ENCODE measurements around the gene IQCN.
A peak's percentile ranks its signal among the peaks of the same experiment; 100 is the strongest.
"Not testable (repeated sequence)": the region's sequence is repeated elsewhere in the genome, so short reads cannot be mapped to it uniquely, and the experiment has no call there.

Gene IQCN

DNA sequence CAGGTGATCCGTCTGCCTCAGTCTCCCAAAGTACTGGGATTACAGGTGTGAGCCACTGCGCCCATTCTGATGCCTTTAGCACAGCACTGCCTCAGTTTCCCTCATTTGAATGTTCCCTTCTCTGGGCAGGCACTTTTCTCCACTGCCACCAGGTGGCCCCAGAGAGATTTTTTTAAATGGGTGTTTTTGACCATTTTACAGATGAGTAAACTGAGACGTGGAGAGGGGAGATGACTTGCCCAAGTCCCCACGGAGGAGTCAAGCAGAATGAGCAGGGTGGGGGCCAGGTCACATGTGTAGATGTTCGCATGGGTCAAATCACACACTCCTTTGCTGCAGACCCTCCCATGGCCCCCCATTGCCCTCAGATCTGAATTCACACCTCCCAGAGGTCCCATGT is 44.8 kb downstream of the IQCN start:
- no peak for DNase-seq

DNA sequence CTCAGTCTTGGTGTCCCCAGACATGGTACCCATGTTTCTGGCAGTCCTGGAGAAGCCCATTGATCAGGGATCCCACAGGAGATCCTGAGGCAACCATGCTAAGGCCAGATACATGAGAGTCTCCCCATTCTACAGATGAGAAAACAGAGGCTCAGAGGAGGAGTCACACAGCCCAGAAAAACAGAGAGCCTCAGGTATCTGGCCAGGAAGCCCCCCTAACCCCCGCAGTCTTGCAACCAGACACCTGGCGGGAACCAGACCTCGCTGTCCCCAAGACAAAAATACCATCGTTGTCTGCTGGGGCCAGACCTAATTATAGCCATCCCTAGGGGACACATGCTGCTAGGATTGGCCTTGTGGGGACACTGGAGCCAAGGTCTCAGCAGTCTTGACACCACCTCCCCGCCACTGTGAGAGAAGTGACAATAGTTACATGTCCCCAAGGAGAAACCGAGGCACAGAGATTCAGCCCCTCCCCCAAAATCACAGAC is 46.4 kb downstream of the IQCN start:
- no peak for DNase-seq

DNA sequence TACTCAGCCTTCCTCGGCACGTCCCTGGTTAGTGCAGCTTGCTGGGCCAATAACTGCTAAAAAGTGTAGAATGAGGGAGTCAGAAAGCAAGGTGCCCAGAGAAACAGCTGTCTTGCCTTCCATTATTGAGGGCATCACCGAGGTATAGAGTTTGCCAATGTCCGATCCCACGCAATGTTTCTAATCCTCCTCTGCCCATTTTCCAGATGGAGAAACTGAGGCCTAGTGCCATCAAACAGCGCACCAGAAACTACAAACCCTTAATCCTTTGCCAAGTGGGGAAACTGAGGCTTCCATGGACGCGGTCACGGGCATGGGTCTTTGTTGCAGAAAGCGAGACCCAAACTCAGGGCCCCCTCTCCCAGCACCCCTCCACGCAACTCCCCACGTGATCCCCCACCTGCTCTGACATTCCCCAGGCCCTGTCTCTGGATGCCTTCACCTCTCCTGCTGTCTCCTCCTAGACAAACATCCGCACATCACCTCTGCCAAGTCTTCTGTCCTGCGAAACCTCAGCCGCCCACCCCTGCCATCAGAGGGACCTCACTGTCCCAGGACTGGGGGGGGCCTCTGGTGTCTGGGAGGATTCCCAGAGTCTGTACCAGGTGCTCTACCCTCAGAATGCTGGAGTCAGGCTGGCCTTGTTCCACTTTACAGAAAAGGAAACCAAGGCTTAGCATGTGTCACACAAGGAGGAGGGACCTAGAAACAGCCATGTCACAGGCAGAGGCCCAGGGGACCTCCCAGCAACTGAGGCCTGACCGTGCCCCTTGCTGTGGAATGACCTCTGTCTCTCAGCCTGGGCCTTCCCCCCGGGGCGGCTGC is 47.1 kb downstream of the IQCN start:
- no peak for DNase-seq

DNA sequence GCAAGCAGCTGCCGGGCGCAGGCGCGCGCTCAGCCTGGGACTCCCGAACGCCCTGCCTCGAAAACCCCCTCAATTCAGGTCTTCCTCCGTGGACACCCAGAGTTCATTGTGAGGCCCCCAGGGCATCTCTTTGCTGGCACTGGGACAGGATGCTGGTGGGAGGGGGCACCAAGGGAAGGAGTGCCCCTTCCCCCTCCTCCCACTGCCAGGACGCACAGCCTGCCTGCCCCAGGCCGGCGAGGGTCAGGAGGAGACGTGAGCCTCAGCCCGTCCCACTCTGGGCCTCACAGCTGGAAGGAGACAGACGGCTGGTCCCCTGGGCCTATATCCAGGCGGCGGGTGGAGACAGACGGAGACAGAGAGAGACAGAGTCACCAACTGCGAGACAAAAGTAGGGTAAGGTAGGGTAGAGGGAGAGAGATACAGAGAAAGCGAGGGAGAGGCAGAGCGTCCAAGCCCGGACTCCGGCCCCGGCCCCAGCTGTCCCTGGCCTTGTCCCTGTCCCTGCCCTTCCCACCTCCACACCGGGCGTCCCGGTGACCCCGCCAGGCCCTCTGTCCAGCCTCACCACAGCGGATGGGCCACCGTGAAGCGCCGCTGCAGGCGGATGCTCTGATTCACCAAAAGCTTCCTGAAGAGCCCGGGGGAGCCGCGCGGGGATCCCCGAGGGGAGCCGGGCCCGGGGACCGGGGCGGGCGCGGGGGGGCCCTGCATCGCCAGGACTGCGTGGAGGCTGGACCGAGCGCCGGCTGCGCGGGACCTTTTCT is 48.4 kb downstream of the IQCN start, which contains the start of gene PDE4C:
TSS of gene PDE4C (minus strand) at position 737 of the 767 bp plus-strand sequence. CDS start at position 714, 23 bp downstream.
- DNase-seq = no peak

DNA sequence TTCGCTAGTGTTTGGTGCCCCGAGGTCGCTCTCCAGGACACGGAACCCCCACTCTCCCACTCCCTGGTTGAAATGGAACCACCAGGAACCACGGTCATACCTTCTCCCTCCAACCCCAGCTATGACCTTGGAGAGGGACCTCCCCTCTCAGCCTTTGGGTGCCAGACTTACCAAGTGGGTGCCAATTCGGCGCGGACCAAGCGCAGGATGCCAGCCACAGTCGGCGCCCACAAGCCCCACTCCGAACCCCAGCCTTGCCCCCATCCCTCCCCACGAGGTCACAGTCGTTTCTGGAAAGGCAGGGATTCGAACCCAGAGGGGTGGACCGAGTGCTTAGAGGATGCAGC is 48.9 kb downstream of the IQCN start:
- no peak for DNase-seq

DNA sequence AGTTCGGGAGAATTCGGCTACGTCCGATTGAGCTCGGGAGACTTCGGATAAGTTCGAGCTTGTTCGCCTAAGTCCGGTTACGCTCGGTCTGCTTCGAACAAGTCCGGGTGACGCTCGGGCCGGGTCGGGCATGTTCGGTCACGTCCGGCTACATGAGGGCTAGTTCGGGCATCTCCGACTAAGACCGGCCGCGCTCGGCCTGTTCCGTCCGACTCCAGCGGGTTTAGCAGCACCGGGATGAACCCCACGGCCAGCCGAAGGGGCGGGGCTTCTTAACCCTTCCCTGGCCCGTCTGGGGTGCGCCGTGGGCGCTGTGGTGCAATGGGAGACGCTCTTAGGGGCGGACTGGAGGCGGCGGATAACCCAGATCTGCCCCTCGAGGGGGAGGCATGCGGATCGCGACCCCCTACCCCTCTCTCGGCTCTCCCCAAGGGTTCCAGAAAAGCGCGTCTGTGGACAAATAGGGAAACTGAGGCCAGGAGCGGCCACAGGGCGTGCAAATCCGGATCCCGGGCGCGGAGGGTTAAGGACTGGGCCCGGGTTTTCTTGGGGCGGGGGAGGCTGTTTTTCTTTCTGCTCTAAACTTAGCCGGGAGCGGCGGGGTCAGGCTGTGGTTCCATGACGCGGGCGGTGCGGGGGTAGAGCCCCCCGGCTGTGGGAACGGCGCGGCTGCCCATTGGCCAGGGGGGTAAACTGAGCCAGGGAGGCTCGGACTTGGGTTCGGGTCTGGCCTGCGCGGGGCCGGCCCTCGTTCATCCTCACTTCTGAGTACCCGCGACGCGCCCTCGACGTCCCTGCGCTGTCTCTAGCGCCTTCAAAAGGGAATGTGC is 49.5 kb downstream of the IQCN start:
- peak; percentile 100 for DNase-seq

DNA sequence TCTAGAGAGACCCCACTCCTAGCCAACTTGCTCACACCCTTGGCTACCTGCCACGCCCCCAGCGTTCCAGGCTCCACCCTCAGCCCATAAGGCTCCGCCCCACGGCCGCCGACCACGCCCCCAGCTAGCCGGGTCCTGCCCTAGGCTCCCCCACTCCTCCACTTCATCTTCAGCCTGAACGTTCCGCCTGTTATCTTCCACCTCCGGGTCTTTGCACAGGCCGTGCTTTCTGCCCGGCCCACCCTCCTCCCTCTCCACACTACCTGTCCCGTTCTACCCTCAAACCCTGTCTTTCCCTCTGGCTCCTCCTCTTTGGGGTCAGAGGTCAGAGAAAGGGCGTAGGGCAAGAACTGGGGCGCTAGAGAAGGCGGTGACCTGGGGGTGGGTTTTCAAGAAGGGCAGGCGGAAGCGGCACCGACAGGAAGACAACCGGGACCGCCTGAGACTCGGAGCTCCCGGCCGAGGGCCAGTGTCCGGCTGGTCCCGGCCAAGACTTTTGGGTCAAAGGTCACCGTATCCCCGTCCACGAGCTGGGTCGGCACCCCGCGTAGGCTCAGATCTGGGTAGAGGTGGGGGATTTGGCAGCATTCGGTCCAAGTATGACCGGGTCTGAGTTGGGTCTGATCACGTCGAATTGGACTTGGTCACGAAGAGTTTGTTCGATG is 50.3 kb downstream of the IQCN start:
- peak; percentile 66 for DNase-seq

DNA sequence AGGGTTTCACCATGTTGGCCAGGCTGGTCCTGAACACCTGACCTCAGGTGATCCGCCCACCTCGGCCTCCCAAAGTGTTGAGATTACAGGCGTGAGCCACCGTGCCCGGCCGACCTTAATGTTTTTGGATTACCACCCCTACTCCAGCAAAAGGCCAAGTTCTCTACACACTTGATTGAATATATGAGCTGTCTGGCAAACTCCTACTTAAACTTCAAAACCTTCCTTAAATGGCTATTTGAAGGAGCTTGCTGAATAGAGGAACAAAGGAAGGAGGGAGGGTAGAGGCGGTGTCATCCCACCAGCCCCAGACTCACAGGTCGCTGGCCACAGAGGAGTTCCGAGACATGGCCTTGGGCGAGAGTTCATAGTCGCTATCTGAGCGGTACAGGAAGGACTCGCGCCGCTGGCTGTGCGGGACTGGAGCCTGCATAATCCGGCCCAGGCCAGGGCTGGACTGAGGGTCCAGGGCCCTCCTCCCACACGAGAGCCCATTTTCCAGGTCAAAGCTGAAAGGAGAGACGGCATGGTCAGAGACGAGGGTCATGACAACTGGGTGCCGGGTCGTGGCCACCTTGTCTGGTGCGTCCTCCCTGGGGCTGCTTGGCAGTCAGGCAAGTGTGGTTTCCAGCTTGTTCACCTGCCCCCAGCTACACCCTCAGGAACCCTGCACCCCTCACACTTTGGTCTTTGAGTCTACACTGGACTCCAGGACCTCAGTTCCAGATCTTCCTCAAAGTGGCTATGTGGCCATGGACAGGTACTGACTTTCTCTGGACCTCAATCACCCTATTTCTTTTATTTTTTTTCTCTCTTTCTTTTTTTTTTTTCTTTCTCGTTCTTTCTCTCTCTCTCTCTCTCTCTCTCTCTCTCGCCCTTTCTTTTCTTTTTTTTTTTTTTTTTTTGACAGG is 52.2 kb downstream of the IQCN start:
- DNase-seq = no peak

DNA sequence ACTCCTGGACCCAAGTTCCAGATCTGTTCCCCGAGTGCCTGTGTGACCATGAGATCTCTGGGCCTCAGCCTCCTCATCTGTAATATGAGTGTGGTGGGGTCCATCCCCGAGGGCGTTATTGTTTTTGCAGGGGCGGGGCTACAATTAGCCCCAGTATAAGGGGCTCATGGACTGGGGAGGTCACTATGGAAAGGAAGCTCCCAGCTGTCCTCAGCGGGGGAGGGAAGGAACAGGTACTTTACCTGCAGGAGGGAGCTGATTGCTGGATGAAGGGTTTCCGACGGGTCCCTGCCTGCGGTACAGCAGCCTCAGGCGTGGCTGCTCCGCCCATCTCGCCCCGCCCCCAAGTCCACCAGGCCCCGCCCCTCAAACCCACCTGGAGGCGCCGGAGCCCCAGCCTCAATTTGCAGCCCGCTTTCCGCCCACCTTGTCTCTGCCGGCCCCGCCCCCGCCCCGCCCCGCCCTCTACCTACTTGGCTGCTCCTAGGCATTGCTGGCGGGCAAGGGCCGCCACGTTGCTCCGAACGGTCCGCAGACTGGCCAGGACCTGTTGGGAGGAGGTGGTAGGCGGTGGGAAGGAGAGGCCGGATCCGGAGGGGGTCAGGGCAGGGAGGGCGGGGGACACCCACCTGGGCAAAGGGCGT is 53.5 kb downstream of the IQCN start:
- peak; percentile 85 for DNase-seq

DNA sequence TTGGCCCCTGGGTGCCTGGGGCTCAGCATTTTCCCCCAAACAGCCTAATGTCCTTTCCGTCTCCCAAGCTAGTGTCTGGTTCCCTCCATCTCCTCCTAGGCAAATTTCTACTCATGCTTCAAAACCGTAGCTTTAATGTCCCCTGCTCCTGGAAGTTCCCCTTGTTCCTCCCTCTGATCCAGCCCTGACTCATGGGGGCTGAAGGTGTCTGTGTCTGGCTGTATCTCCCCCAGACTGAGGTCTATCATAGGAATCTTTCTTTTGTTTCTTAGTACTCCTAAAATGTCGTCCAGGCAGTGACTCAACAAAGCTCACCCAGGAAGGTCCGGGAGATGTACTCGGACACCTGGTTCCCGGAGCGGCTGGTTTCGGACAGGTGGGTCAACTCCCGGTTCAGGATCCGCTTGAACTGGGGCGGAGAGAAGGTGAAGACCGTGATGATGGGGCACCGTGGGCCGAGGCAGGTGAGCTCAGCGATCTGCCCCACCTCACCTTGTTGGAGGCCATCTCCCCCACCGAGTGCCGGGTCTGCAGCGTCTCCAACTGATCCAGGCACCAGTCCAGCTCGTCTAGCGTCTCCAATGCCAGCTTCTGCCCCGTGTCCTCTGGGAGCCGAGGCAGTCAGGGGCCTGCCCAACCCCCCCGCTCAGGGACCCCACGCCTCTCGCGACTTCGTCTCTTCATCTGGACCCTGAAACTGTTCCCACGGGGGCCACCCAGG is 54.2 kb downstream of the IQCN start:
- no peak for DNase-seq

DNA sequence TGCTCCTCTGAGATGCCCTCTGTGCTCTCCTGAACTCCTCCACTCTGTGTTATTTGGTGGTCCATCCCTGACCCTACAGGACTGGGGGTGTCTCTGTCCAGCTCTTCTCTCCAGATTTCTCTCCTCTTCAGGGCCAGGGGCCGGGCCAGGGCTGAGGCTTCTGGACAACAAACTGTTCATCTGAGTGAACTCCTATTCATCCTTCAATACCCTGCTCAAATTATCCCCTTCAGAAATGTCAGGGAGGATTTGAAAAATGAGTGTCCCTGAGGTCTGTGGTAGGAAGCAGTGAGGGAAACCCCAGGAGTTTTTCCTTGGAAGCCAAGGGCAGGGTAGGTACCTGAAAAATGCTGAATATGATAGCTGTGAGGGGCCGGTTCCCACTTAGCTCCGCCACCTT is 55.7 kb downstream of the IQCN start:
- DNase-seq = no peak

DNA sequence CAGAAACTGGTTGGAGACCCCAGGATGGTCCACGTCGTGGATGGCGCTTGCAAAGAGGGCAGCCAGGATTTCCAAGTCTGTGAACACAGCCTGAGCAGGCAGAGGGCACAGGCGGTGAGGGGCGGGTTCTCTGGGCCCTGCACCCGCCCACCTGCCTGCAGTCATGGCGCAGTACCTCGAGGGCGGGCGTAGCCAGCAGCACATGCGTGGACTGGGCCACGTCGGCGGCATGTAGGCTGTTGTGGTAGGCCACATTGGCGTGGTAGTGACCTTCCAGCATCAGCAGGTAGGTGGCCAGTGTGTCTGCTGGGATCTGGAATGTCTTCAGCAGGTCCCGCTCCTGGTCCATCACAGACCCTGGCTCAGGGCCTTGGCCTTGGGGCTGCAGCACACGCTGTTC is 56.1 kb downstream of the IQCN start:
- DNase-seq = no peak

DNA sequence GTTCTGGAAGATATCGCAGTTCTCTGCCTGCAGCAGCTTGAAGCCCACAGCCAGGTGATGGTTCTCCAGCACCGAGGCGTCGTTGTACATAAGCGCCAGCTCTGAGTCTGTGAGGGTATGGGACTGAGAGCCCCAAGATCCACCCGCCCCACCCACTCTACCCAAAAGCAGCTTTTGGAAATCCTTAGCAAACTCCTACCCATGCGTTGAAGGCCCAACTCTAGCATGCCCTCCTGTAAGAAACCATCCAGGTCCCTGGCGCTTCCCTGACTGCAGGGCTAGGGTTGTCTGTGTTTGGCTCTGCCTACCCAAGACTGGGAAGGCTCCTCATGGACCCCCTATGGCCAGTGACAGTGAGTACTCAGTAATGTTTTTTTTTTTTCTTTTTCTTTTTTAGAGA is 57.5 kb downstream of the IQCN start:
- DNase-seq = no peak

DNA sequence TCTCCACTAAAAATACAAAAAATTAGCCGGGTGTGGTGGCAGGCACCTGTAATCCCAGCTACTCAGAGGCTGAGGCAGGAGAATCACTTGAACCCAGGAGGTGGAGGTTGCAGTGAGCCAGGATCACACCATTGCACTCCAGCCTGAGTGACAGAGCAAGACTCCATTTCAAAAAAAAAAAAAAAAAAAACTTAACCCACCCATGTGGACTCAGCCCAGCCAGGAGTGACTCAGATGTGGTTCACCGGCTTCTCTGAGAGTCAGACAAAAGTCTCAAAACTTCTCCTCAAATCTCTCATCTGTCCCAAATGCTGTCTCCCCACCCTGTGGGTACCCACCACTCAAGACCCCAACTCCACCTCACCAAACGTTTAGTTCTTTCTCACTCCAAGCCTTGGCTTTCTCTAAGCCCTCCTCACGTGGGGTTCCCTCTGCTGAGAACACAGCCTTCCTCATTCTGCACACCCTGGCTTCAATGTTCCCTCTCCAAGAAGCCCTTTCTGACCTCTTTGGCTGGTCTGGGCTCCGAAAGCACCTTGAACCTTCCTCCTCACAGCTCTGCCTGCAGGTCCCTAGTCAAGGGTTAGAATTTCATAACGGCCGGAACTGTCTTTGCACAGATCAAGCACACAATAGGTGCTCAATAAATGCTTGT is 59.3 kb downstream of the IQCN start:
- DNase-seq = no peak

DNA sequence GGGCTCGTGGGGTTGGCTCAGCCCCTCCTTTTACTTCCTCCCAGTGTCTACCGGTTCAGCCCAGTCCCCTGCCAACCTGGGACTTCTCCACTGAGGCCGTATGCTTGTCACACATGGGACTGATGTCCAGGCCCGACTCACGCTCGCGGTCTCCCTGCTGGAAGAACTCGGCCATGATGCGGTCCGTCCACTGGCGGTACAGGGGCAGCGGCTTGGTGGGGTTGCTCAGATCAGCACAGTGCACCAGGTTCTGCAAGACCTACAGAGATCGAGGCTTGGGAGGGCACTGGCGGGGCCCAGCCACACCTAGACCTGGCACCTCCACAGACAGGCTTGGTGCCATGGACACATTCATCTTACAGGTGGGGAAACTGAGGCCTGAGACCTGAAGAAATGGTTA is 62.6 kb downstream of the IQCN start:
- no peak for DNase-seq

DNA sequence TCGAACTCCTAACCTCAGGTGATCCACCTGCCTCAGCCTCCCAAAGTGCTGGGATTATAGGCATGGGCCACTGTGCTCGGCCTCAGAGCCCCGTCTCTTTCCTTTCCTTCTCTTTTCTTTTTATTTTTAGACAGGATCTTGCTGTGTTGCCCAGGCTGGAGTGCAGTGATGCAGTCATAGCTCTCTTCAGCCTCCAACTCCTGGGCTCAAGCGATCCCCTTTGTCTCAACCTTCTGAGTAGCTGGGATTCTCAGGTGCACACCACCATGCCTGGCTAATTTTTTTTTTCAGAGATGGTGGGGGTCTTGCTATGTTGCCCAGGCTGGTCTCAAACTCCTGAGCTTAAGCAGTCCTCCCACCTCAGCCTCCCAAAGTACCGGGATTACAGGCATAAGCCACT is 64.3 kb downstream of the IQCN start:
- not testable (repeated sequence) for DNase-seq

DNA sequence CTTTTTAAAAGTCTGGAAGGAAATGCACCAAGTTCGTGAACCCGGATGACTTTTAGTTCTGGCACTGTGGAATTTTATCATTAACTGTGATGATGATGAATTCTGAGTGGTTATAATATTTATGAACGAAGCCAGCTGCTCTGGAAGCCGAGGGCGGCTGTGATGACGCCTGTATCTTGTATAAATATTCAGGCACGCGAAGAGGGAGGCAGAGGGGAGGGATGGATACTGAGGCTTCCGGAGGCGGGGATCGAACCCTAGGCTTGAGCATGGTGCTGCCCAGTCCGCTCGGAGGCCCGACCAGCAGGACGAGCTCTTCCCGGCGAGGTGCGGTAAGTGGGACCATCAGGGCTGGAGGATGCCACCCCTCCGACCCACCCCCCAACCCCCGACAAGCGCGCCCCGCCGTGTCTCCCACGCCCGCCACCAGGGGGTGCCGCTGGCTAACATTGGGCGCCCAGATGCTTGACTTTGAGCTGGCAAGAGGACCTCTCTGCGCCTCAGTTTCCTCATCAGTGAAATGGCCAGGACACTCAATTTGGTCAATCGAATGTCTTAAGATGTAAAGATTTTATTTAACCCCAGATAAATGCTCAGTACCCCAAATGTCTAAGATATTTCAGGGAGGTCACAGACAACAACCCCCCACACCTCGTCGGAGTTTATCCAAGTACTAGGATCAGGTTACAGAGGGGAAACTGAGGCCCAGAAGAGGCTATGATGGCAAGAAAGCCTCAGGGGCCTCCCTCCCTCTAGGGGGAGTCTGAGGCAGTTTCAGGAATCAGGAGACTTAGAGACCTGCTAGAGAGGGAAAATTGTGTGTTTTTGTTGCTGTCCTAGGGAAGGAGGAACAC is 65.9 kb downstream of the IQCN start:
- no peak for DNase-seq
